ENCODE data around the gene KIF11.

GRCh38 chr10:92573091-92573797 lies 19.7 kb upstream of the KIF11 start:
- TF ChIP-seq CTCF (IDR thresholded peaks at IDR 0.05) = peak in 3 of 5 experiments; percentile 21 to 38 (median 24)
- TF ChIP-seq EP300 (IDR thresholded peaks at IDR 0.05; ENCODE audit: low read depth) = no peak
- TF ChIP-seq POLR2AphosphoS5 (IDR thresholded peaks at IDR 0.05) = no peak

Data from transverse colon (tissue), 4 donors.